Smooth muscle cell (in vitro differentiated cells): ENCODE measurements around the gene ZNF444. TPM values are rescaled to one million over a fixed set of nuclear protein-coding genes. Genes with fewer than 3 reads are reported as not detected.

ENCODE experiments used
- DNase-seq: peaks from one replicate; lab custom pipeline; 2025; ENCODE audit not compliant: unreplicated experiment; lab: John Stamatoyannopoulos, UW
- H2AFZ ChIP-seq: fragments of 200-600 bp; sonication (generic); 2 replicates; pipeline ENCODE4 v1.6.0; 2016; ENCODE audit warnings: antibody characterized with exemption, low read depth, mild to moderate bottlenecking
- H3F3A ChIP-seq: fragments of 200-600 bp; sonication (generic); 2 replicates; pipeline ENCODE4 v1.6.0; 2017; ENCODE audit warnings: antibody characterized with exemption, low read depth
- H3K27ac ChIP-seq: fragments of 200-600 bp; sonication (generic); 2 replicates; pipeline ENCODE4 v1.5.1; 2016; ENCODE audit warnings: low read depth, mild to moderate bottlenecking
- H3K27me3 ChIP-seq: fragments of 200-600 bp; sonication (generic); 2 replicates; pipeline ENCODE4 v1.6.1; 2016; ENCODE audit warnings: low read depth, mild to moderate bottlenecking
- H3K36me3 ChIP-seq: fragments of 200-600 bp; sonication (generic); 2 replicates; pipeline ENCODE4 v1.5.1; 2016; ENCODE audit warnings: low read depth
- H3K4me1 ChIP-seq: fragments of 200-600 bp; sonication (generic); 2 replicates; pipeline ENCODE4 v1.5.1; 2016; ENCODE audit warnings: low read depth
- H3K4me2 ChIP-seq: fragments of 200-600 bp; sonication (generic); 2 replicates; pipeline ENCODE4 v1.6.0; 2016; ENCODE audit warnings: mild to moderate bottlenecking
- H3K4me3 ChIP-seq: fragments of 200-600 bp; sonication (generic); 2 replicates; pipeline ENCODE4 v1.5.1; 2016; ENCODE audit warnings: mild to moderate bottlenecking
- H3K79me2 ChIP-seq: fragments of 200-600 bp; sonication (generic); 2 replicates; pipeline ENCODE4 v1.6.0; 2016; ENCODE audit warnings: low read depth, mild to moderate bottlenecking
- H3K9ac ChIP-seq: fragments of 200-600 bp; sonication (generic); 2 replicates; pipeline ENCODE4 v1.6.0; 2016; ENCODE audit warnings: low read depth
- H3K9me3 ChIP-seq: fragments of 200-600 bp; sonication (generic); replicated peaks from 2 replicates; pipeline ENCODE4 v1.5.1; 2016; ENCODE audit warnings: low read depth
- H4K20me1 ChIP-seq: fragments of 200-600 bp; sonication (generic); 2 replicates; pipeline ENCODE4 v1.6.0; 2016; ENCODE audit warnings: low read depth
- WGBS: methylation state at CpG from one replicate; pipeline ENCODE4 v1.1.7; 2016; ENCODE audit warnings: low lambda C conversion rate; 5-methylcytosine and 5-hydroxymethylcytosine counted together
- polyA plus RNA-seq: library from polyadenylated mRNA; unstranded; fragments of >200 nt; fragmentation: Nextera tagmentation; extraction: Ambion mirVana; gene quantifications from 2 replicates; pipeline ENCODE4 v1.2.1, GENCODE V29; 2016
- total RNA-seq: library from RNA; depleted of rRNA; stranded (reverse); fragments of >200 nt; gene quantifications from 2 replicates; pipeline ENCODE4 v1.2.3, GENCODE V29; 2014
- TF ChIP-seq, protein P1 (sequence below): fragments of 200-600 bp; sonication (generic); IDR thresholded peaks from 2 replicates; pipeline ENCODE4 v1.5.1; 2017; ENCODE audit warnings: borderline replicate concordance, mild to moderate bottlenecking, antibody characterized with exemption; ENCODE audit not compliant: insufficient read depth, poor library complexity, severe bottlenecking

Gene ZNF444
- total and polyA plus RNA-seq, 2 experiments from 2014 or later: 20.0 to 40.6 TPM

DNA sequence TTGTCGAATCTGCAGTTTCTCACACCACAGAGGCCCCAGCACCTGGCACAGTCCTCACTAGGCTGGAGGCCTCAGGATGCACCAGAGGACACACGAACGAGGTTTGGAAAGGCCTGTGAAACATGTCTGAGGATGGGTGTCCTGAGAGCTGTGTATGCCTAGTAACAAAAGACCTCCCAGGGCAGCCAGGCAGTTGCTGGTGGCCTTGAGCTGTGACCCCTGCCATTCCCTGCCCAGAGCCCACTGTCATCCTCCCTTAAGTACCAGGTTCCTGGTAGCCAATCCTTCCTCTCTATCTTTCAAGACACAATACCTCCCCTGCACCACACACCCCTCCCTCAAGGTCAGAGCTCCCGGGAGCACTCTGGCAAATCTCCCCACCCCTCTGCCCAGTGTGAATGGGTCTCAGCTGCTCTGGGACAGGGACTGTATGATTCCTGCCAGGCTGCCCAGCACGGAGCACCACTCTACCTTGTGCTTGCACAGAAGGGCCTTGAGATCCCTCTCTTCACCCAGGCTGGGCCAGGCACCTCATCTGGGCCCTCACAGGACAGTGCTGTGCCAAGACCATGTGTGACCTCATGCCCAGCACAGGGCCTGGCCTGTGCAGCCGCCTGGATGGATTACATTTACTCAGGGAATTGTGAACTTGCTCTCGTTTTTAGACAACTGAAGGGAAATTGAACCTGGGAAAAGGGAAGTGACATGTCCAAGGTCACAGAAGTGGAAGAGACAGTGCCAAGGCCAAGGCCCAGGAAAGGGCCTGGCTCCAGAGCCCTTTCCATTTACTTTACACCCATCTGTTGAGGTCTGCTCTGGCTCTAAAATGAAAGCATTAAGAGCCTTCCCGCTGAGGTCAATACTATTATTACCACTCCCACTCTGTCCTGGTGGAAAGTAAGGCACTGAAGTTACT is 22.2 kb upstream of the ZNF444 start:
- TF ChIP-seq, protein P1, sequence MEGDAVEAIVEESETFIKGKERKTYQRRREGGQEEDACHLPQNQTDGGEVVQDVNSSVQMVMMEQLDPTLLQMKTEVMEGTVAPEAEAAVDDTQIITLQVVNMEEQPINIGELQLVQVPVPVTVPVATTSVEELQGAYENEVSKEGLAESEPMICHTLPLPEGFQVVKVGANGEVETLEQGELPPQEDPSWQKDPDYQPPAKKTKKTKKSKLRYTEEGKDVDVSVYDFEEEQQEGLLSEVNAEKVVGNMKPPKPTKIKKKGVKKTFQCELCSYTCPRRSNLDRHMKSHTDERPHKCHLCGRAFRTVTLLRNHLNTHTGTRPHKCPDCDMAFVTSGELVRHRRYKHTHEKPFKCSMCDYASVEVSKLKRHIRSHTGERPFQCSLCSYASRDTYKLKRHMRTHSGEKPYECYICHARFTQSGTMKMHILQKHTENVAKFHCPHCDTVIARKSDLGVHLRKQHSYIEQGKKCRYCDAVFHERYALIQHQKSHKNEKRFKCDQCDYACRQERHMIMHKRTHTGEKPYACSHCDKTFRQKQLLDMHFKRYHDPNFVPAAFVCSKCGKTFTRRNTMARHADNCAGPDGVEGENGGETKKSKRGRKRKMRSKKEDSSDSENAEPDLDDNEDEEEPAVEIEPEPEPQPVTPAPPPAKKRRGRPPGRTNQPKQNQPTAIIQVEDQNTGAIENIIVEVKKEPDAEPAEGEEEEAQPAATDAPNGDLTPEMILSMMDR: no peak
- peaks cover 5% of the 10 kb centered on the region for H3F3A ChIP-seq
- no peaks in the 10 kb centered on the region for H3K27me3 ChIP-seq
- DNase-seq: no peak
- peak overlapping the region; percentile 95 for H3K27ac ChIP-seq
- H3K4me1 ChIP-seq: peaks cover 13% of the 10 kb centered on the region
- peaks cover 67% of the 10 kb centered on the region for H3K79me2 ChIP-seq
- no peaks in the 10 kb centered on the region for H3K36me3 ChIP-seq
- H3K4me3 ChIP-seq: peak overlapping the region; percentile 90
- peaks cover 63% of the 10 kb centered on the region for H4K20me1 ChIP-seq
- WGBS: 90% methylated on average over 8 of the region's 8 CpGs
- peak overlapping the region; percentile 98 for H3K4me2 ChIP-seq
- no peaks in the 10 kb centered on the region for H3K9me3 ChIP-seq
- no peak overlapping the region for H2AFZ ChIP-seq
- peak overlapping the region; percentile 96 for H3K9ac ChIP-seq

DNA sequence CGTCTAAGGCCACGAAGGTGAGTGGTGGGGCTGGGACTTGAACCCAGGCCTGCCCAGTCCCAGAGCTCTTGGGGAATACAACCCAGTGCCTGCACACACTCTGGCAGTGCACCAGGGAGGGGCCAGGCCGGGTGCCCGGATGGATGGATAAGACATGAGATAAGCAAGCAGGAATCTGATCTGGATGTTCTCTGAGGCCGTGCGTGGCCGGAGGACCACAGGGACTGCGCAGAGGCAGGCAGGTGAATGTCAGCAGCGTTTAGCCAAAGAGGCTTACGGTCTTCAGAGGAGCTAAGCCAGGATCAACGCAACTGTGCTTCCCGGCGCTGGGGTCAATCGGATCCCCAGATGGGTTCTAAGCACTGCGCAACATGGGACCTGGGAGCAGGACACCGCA is 21.5 kb upstream of the ZNF444 start:
- Histone ChIP-seq H3K9ac (peak overlapping the region; percentile 96), H3K79me2 (peaks cover 60% of the 10 kb centered on the region), H3K4me3 (peak overlapping the region; percentile 90), H3K4me1 (peaks cover 13% of the 10 kb centered on the region), H3K9me3 (no peaks in the 10 kb centered on the region), H2AFZ (no peak overlapping the region), H4K20me1 (peaks cover 57% of the 10 kb centered on the region), H3K27ac (peak overlapping the region; percentile 95), H3K27me3 (no peaks in the 10 kb centered on the region), H3F3A (peaks cover 5% of the 10 kb centered on the region), H3K4me2 (peak overlapping the region; percentile 98), H3K36me3 (no peaks in the 10 kb centered on the region)
- TF ChIP-seq, protein P1: no peak
- 38% methylated on average over 16 of the region's 16 CpGs for WGBS
- no peak for DNase-seq

DNA sequence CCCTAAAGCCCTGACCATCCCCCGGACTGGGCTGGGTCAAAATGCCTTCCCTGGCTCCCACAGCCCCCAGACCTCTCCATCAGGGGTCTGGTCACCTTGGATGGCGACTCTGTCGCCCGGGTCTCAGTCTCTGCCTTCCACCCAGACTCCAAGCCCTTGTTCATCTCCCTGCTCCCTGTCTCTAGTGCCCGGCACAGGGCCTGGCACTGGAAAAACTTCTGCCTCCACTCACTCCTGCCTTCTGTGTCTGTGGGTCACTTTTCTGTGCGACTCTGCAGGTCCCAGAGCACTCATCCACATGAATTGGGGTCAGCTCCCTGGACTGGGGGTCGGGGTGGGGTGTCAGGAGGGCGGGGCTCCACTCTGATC is 21.1 kb upstream of the ZNF444 start:
- H3K27me3 ChIP-seq: no peaks in the 10 kb centered on the region
- H3K9me3 ChIP-seq: no peaks in the 10 kb centered on the region
- H3K4me1 ChIP-seq: peaks cover 13% of the 10 kb centered on the region
- H3K4me2 ChIP-seq: peak overlapping the region; percentile 98
- peak overlapping the region; percentile 95 for H3K27ac ChIP-seq
- H3K36me3 ChIP-seq: no peaks in the 10 kb centered on the region
- peak overlapping the region; percentile 90 for H3K4me3 ChIP-seq
- H4K20me1 ChIP-seq: peaks cover 53% of the 10 kb centered on the region
- peak overlapping the region; percentile 96 for H3K9ac ChIP-seq
- peaks cover 56% of the 10 kb centered on the region for H3K79me2 ChIP-seq
- no peak for DNase-seq
- WGBS: 24% methylated on average over 7 of the region's 8 CpGs
- TF ChIP-seq, protein P1: no peak
- peaks cover 5% of the 10 kb centered on the region for H3F3A ChIP-seq
- no peak overlapping the region for H2AFZ ChIP-seq
